Tibial nerve (tissue), 3 donors: ENCODE measurements around the gene SORCS2.

Source experiments
- POLR2A ChIP-seq, 2 donors: fragments of 450-650 bp; IDR thresholded peaks; one replicate each; pipeline ENCODE4 v1.6.1; 2017; ENCODE audit warnings: antibody characterized with exemption in 2 of 2, mild to moderate bottlenecking in 2 of 2, moderate library complexity in 2 of 2
- TF ChIP-seq, protein P1 (sequence below), 5 experiments: fragments of 200-600 bp in 3 of 5; fragments of 450-650 bp in 2 of 5; sonication (generic) in 3 of 5; IDR thresholded peaks; one replicate each; pipeline ENCODE4 v1.5.1; 2016 to 2019; ENCODE audit warnings: antibody characterized with exemption in 5 of 5, mild to moderate bottlenecking in 3 of 5, moderate library complexity in 2 of 5

DNA sequence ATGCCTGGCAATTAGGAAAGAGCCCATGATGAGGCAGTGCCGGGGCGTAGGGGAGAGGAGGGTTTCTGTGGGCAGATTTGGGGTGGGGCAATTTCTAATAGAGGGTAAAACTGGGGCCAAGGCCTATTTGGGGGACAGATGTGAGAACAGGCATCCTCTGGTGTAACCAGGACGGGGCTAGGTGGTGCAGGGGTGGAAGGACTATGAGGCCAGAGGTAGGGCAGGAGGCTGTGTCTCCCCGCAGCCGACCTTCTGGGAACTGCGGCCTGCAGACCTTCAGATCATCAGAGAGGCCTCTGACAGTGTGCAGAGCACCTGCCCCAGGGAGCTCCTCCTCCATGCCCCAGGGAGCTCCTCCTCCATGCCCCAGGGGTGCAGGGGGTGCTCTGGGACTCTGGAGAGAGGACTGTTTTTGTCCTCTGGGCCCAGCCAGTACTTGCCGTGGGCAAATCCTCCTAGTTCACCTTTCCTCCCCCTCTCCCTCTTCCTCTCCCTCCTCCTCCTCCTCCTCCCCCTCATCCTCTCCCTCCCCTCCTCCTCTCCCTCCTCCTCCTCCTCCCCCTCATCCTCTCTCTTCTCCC lies 101.9 kb downstream of the SORCS2 start:
- TF ChIP-seq, protein P1, sequence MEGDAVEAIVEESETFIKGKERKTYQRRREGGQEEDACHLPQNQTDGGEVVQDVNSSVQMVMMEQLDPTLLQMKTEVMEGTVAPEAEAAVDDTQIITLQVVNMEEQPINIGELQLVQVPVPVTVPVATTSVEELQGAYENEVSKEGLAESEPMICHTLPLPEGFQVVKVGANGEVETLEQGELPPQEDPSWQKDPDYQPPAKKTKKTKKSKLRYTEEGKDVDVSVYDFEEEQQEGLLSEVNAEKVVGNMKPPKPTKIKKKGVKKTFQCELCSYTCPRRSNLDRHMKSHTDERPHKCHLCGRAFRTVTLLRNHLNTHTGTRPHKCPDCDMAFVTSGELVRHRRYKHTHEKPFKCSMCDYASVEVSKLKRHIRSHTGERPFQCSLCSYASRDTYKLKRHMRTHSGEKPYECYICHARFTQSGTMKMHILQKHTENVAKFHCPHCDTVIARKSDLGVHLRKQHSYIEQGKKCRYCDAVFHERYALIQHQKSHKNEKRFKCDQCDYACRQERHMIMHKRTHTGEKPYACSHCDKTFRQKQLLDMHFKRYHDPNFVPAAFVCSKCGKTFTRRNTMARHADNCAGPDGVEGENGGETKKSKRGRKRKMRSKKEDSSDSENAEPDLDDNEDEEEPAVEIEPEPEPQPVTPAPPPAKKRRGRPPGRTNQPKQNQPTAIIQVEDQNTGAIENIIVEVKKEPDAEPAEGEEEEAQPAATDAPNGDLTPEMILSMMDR (IDR thresholded peaks at IDR 0.05) = no peak
- TF ChIP-seq POLR2A (IDR thresholded peaks at IDR 0.05) = no peak
